Epithelial cell of prostate (primary cell): ENCODE data around the gene CACNB1.
A peak's percentile ranks its signal among the peaks of the same experiment; 100 is the strongest.
"Not testable (repeated sequence)": the region's sequence is repeated elsewhere in the genome, so short reads cannot be mapped to it uniquely, and the experiment has no call there.

Experiments used
- DNase-seq: peaks from one replicate; pipeline ENCODE4 v3.0.0-alpha.2; 2011; ENCODE audit warnings: low read depth, low spot score
- H3K27ac ChIP-seq: fragments of 450-650 bp; 2 replicates; pipeline ENCODE4 v1.5.1; 2017; ENCODE audit warnings: mild to moderate bottlenecking

The CACNB1 gene

GRCh38 chr17:39183045-39183444 lies 14.4 kb downstream of the CACNB1 start:
- DNase-seq, result no peak
- H3K27ac ChIP-seq, result no peak overlapping the region

- DNase-seq, result no peak
- H3K27ac ChIP-seq, result no peak overlapping the region
These were observed 16.2 kb downstream of the CACNB1 start for GRCh38 chr17:39181303-39181702.

GRCh38 chr17:39178536-39178935 lies 18.9 kb downstream of the CACNB1 start:
- no peak for DNase-seq
- peak overlapping the region; percentile 33 for H3K27ac ChIP-seq

GRCh38 chr17:39177256-39177655 lies 20.2 kb downstream of the CACNB1 start:
- no peak overlapping the region for H3K27ac ChIP-seq
- no peak for DNase-seq

- no peak overlapping the region for H3K27ac ChIP-seq
- DNase-seq, result no peak
These were observed 21.8 kb downstream of the CACNB1 start for GRCh38 chr17:39175695-39176093.

- DNase-seq, result no peak
These were observed 22.4 kb downstream of the CACNB1 start for GRCh38 chr17:39174920-39175694.

GRCh38 chr17:39173526-39174274 lies 23.8 kb downstream of the CACNB1 start:
- no peak for DNase-seq
- H3K27ac ChIP-seq, result no peak overlapping the region

More at GRCh38 chr17:39174920-39175694, 22.4 kb downstream of the CACNB1 start:
- no peak overlapping the region for H3K27ac ChIP-seq

- DNase-seq, result no peak
These were observed 24.4 kb downstream of the CACNB1 start for GRCh38 chr17:39173080-39173479.

GRCh38 chr17:39171933-39172332 lies 25.5 kb downstream of the CACNB1 start:
- no peak overlapping the region for H3K27ac ChIP-seq
- DNase-seq, result no peak

More at GRCh38 chr17:39173080-39173479, 24.4 kb downstream of the CACNB1 start:
- H3K27ac ChIP-seq, result no peak overlapping the region

GRCh38 chr17:39170558-39170957 lies 26.9 kb downstream of the CACNB1 start:
- DNase-seq, result no peak
- no peak overlapping the region for H3K27ac ChIP-seq

GRCh38 chr17:39170109-39170508 lies 27.4 kb downstream of the CACNB1 start:
- H3K27ac ChIP-seq, result no peak overlapping the region
- DNase-seq, result no peak

- DNase-seq, result no peak
- H3K27ac ChIP-seq, result no peak overlapping the region
These were observed 28.0 kb downstream of the CACNB1 start for GRCh38 chr17:39169518-39169917.

- DNase-seq, result no peak
- H3K27ac ChIP-seq, result no peak overlapping the region
These were observed 28.4 kb downstream of the CACNB1 start for GRCh38 chr17:39169101-39169500.

GRCh38 chr17:39168503-39168902 lies 29.0 kb downstream of the CACNB1 start:
- DNase-seq, H3K27ac ChIP-seq: not testable (repeated sequence)

GRCh38 chr17:39167476-39167875 lies 30.0 kb downstream of the CACNB1 start:
- H3K27ac ChIP-seq, result no peak overlapping the region
- DNase-seq, result no peak

GRCh38 chr17:39166437-39167335 lies 30.8 kb downstream of the CACNB1 start:
- no peak for DNase-seq
- no peak overlapping the region for H3K27ac ChIP-seq

GRCh38 chr17:39165841-39166349 lies 31.6 kb downstream of the CACNB1 start, which contains the start of gene ARL5C:
TSS of gene ARL5C (minus strand) at chr17:39166161. CDS start at chr17:39165760, 401 bp downstream.
- H3K27ac ChIP-seq, result no peak within 1 kb of the TSS
- no peak for DNase-seq

- DNase-seq, result no peak
These were observed 32.2 kb downstream of the CACNB1 start for GRCh38 chr17:39165178-39165840.

GRCh38 chr17:39164675-39165143 lies 32.8 kb downstream of the CACNB1 start:
- H3K27ac ChIP-seq, result no peak overlapping the region
- DNase-seq, result peak; percentile 31

More at GRCh38 chr17:39165178-39165840, 32.2 kb downstream of the CACNB1 start:
- no peak overlapping the region for H3K27ac ChIP-seq
